ENCODE measurements around the gene OPRM1. TPM values are rescaled to one million over a fixed set of nuclear protein-coding genes. Genes with fewer than 3 reads are reported as not detected.
A peak's percentile ranks its signal among the peaks of the same experiment; 100 is the strongest.
"Not testable (repeated sequence)": the region's sequence is repeated elsewhere in the genome, so short reads cannot be mapped to it uniquely, and the experiment has no call there.

The OPRM1 gene
- total RNA-seq, 1 experiment from 2014 or later: not detected

GRCh38 chr6:154197196-154197860 lies 158.3 kb downstream of the OPRM1 start:
- TF ChIP-seq CTCF (IDR thresholded peaks at IDR 0.05; ENCODE audit: unreplicated experiment): no peak
- Mint-ChIP-seq H3K27ac (ENCODE audit: low read depth, unreplicated experiment) (no peak overlapping the region), H3K27me3 (ENCODE audit: insufficient read depth, unreplicated experiment) (no peaks in the 10 kb centered on the region), H3K9me3 (ENCODE audit: unreplicated experiment) (no peaks in the 10 kb centered on the region), H3K36me3 (ENCODE audit: insufficient read depth, unreplicated experiment) (no peaks in the 10 kb centered on the region), H3K4me3 (ENCODE audit: unreplicated experiment) (no peak overlapping the region), H3K4me1 (ENCODE audit: insufficient read depth, unreplicated experiment) (no peaks in the 10 kb centered on the region)
- CTCF ChIA-PET: interaction anchor here (0.6 to 0.8 kb wide), 3 partner anchors 44 to 1134 kb away, joined by 3 read pairs; no protein-coding TSS in a partner anchor
- peak; percentile 29 for DNase-seq (ENCODE audit: unreplicated experiment)
- POLR2A ChIA-PET: interaction anchor here (0.7 to 1.4 kb wide), 2 partner anchors 44 to 148 kb away, joined by 3 to 6 read pairs; no protein-coding TSS in a partner anchor
- BruUV-seq (replicated peaks): no TSS peak
- intact Hi-C loops (cut with micrococcal nuclease): no loop called here

- H3K4me1 Mint-ChIP-seq (ENCODE audit: insufficient read depth, unreplicated experiment); H3K27ac Mint-ChIP-seq (ENCODE audit: low read depth, unreplicated experiment); H3K27me3 Mint-ChIP-seq (ENCODE audit: insufficient read depth, unreplicated experiment); H3K36me3 Mint-ChIP-seq (ENCODE audit: insufficient read depth, unreplicated experiment); H3K4me3 Mint-ChIP-seq (ENCODE audit: unreplicated experiment); intact Hi-C loops (cut with micrococcal nuclease); POLR2A ChIA-PET; CTCF ChIA-PET; H3K9me3 Mint-ChIP-seq (ENCODE audit: unreplicated experiment); DNase-seq (ENCODE audit: unreplicated experiment); BruUV-seq (replicated peaks): not testable (repeated sequence)
Observed at GRCh38 chr6:154201688-154202087, 162.6 kb downstream of the OPRM1 start.

GRCh38 chr6:154202339-154202738 lies 163.3 kb downstream of the OPRM1 start:
- no peaks in the 10 kb centered on the region for H3K27me3 Mint-ChIP-seq (ENCODE audit: insufficient read depth, unreplicated experiment)
- POLR2A ChIA-PET: no interaction called here
- BruUV-seq (replicated peaks): no TSS peak
- H3K27ac Mint-ChIP-seq (ENCODE audit: low read depth, unreplicated experiment): no peak overlapping the region
- intact Hi-C loops (cut with micrococcal nuclease): no loop called here
- H3K4me3 Mint-ChIP-seq (ENCODE audit: unreplicated experiment): no peak overlapping the region
- DNase-seq (ENCODE audit: unreplicated experiment): no peak
- no peaks in the 10 kb centered on the region for H3K36me3 Mint-ChIP-seq (ENCODE audit: insufficient read depth, unreplicated experiment)
- no peaks in the 10 kb centered on the region for H3K4me1 Mint-ChIP-seq (ENCODE audit: insufficient read depth, unreplicated experiment)
- no peaks in the 10 kb centered on the region for H3K9me3 Mint-ChIP-seq (ENCODE audit: unreplicated experiment)
- TF ChIP-seq CTCF (IDR thresholded peaks at IDR 0.05; ENCODE audit: unreplicated experiment): no peak
- CTCF ChIA-PET: no interaction called here

GRCh38 chr6:154202958-154203357 lies 163.9 kb downstream of the OPRM1 start:
- intact Hi-C loops (cut with micrococcal nuclease): no loop called here
- H3K4me1 Mint-ChIP-seq (ENCODE audit: insufficient read depth, unreplicated experiment): no peaks in the 10 kb centered on the region
- no peaks in the 10 kb centered on the region for H3K9me3 Mint-ChIP-seq (ENCODE audit: unreplicated experiment)
- POLR2A ChIA-PET: interaction anchor here (0.7 kb wide), 1 partner anchor 159 kb away, joined by 3 read pairs; no protein-coding TSS in a partner anchor
- no peak overlapping the region for H3K27ac Mint-ChIP-seq (ENCODE audit: low read depth, unreplicated experiment)
- no TSS peak for BruUV-seq (replicated peaks)
- CTCF ChIA-PET: no interaction called here
- H3K4me3 Mint-ChIP-seq (ENCODE audit: unreplicated experiment): no peak overlapping the region
- no peaks in the 10 kb centered on the region for H3K36me3 Mint-ChIP-seq (ENCODE audit: insufficient read depth, unreplicated experiment)
- no peaks in the 10 kb centered on the region for H3K27me3 Mint-ChIP-seq (ENCODE audit: insufficient read depth, unreplicated experiment)
- no peak for TF ChIP-seq CTCF (IDR thresholded peaks at IDR 0.05; ENCODE audit: unreplicated experiment)
- DNase-seq (ENCODE audit: unreplicated experiment): no peak
